ENCODE data around the gene HTR4. TPM values are rescaled to one million over a fixed set of nuclear protein-coding genes. Genes with fewer than 3 reads are reported as not detected.

The HTR4 gene
- total RNA-seq, 1 donor from 2014 or later: not detected

DNA sequence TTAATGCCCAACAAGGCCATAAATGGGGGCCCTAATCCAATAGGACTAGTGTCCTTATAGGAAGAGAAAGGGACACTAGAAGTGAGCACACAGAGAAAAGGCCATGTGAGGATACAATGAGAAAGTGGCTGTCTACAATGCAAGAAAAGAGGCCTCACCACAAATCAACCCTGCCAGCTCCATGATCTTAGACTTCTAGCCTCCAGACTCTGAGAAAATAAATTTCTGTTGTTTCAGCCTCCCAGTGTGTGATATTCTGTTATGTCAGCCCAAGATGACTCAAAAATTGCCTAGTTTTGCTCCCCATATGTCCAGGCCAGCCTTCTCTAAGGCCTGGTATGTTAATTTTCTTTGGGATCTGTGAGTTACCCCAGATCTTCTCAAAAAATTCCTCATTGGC, 32.3 kb upstream of the HTR4 start:
- H3K4me3 ChIP-seq: no peak overlapping the region
- H3K36me3 Mint-ChIP-seq: no peaks in the 10 kb centered on the region
- TF ChIP-seq CTCF (IDR thresholded peaks at IDR 0.05): no peak
- no peak for TF ChIP-seq EZH2 (IDR thresholded peaks at IDR 0.05)
- no peak for TF ChIP-seq EZH2phosphoT487 (IDR thresholded peaks at IDR 0.05)
- H3K27ac ChIP-seq: no peak overlapping the region
- no peaks in the 10 kb centered on the region for H3K4me1 ChIP-seq
- H3K27me3 ChIP-seq: no peaks in the 10 kb centered on the region
- H3K9ac ChIP-seq: no peak overlapping the region
- H3K9me3 Mint-ChIP-seq: peaks cover 5% of the 10 kb centered on the region
- no peak overlapping the region for H3K4me3 Mint-ChIP-seq
- peaks cover 2% of the 10 kb centered on the region for H3K4me1 Mint-ChIP-seq
- no peaks in the 10 kb centered on the region for H3K27me3 Mint-ChIP-seq (ENCODE audit: insufficient read depth, low read depth)
- no peak overlapping the region for H3K4me2 ChIP-seq
- no peaks in the 10 kb centered on the region for H4K20me1 ChIP-seq (ENCODE audit: low read depth)
- H3K79me2 ChIP-seq (ENCODE audit: low read depth): no peaks in the 10 kb centered on the region
- H3K9me3 ChIP-seq (ENCODE audit: low read depth): no peaks in the 10 kb centered on the region
- H2AFZ ChIP-seq (replicated peaks): no peak overlapping the region
- H3K36me3 ChIP-seq: no peaks in the 10 kb centered on the region
- no peak for DNase-seq (ENCODE audit: low spot score)
- H3K27ac Mint-ChIP-seq: no peak overlapping the region
- no peaks in the 10 kb centered on the region for H3F3A ChIP-seq (ENCODE audit: low read depth)

GRCh38 chr5:148685520-148686134, 31.3 kb upstream of the HTR4 start:
- H4K20me1 ChIP-seq (ENCODE audit: low read depth): no peaks in the 10 kb centered on the region
- no peaks in the 10 kb centered on the region for H3K27me3 ChIP-seq
- no peak for DNase-seq (ENCODE audit: low spot score)
- Mint-ChIP-seq H3K9me3 (no peaks in the 10 kb centered on the region), H3K27me3 (ENCODE audit: insufficient read depth, low read depth) (no peaks in the 10 kb centered on the region), H3K4me1 (peaks cover 2% of the 10 kb centered on the region), H3K27ac (no peak overlapping the region), H3K36me3 (no peaks in the 10 kb centered on the region), H3K4me3 (no peak overlapping the region)
- H2AFZ ChIP-seq (replicated peaks): no peak overlapping the region
- H3K4me3 ChIP-seq: no peak overlapping the region
- no peak for TF ChIP-seq EZH2 (IDR thresholded peaks at IDR 0.05)
- TF ChIP-seq EZH2phosphoT487 (IDR thresholded peaks at IDR 0.05): no peak
- TF ChIP-seq CTCF (IDR thresholded peaks at IDR 0.05): no peak
- H3K9me3 ChIP-seq (ENCODE audit: low read depth): no peaks in the 10 kb centered on the region
- H3K9ac ChIP-seq: no peak overlapping the region
- no peaks in the 10 kb centered on the region for H3K4me1 ChIP-seq
- H3K79me2 ChIP-seq (ENCODE audit: low read depth): no peaks in the 10 kb centered on the region
- no peak overlapping the region for H3K27ac ChIP-seq
- no peaks in the 10 kb centered on the region for H3K36me3 ChIP-seq
- H3F3A ChIP-seq (ENCODE audit: low read depth): no peaks in the 10 kb centered on the region
- H3K4me2 ChIP-seq: no peak overlapping the region

GRCh38 chr5:148684528-148684927, 30.2 kb upstream of the HTR4 start:
- Mint-ChIP-seq H3K27me3 (ENCODE audit: insufficient read depth, low read depth) (peaks cover 2% of the 10 kb centered on the region), H3K27ac (no peak overlapping the region), H3K9me3 (no peaks in the 10 kb centered on the region), H3K36me3 (no peaks in the 10 kb centered on the region), H3K4me1 (peaks cover 2% of the 10 kb centered on the region), H3K4me3 (no peak overlapping the region)
- no peak overlapping the region for H3K4me2 ChIP-seq
- no peaks in the 10 kb centered on the region for H4K20me1 ChIP-seq (ENCODE audit: low read depth)
- no peaks in the 10 kb centered on the region for H3K4me1 ChIP-seq
- TF ChIP-seq EZH2 (IDR thresholded peaks at IDR 0.05): no peak
- H3K9me3 ChIP-seq (ENCODE audit: low read depth): no peaks in the 10 kb centered on the region
- H3K27ac ChIP-seq: no peak overlapping the region
- DNase-seq (ENCODE audit: low spot score): no peak
- no peaks in the 10 kb centered on the region for H3K27me3 ChIP-seq
- no peaks in the 10 kb centered on the region for H3K36me3 ChIP-seq
- no peak overlapping the region for H3K4me3 ChIP-seq
- no peak overlapping the region for H2AFZ ChIP-seq (replicated peaks)
- no peak overlapping the region for H3K9ac ChIP-seq
- no peaks in the 10 kb centered on the region for H3K79me2 ChIP-seq (ENCODE audit: low read depth)
- no peaks in the 10 kb centered on the region for H3F3A ChIP-seq (ENCODE audit: low read depth)

- H3K9ac ChIP-seq: no peak overlapping the region
- H3K27me3 Mint-ChIP-seq (ENCODE audit: insufficient read depth, low read depth): peaks cover 2% of the 10 kb centered on the region
- H3K27ac ChIP-seq: no peak overlapping the region
- peaks cover 2% of the 10 kb centered on the region for H3K4me1 Mint-ChIP-seq
- no peak overlapping the region for H2AFZ ChIP-seq (replicated peaks)
- no peaks in the 10 kb centered on the region for H3K4me1 ChIP-seq
- H3K4me3 Mint-ChIP-seq: no peak overlapping the region
- TF ChIP-seq EZH2phosphoT487 (IDR thresholded peaks at IDR 0.05) (no peak), CTCF (IDR thresholded peaks at IDR 0.05) (no peak), EZH2 (IDR thresholded peaks at IDR 0.05) (no peak)
- H3K9me3 Mint-ChIP-seq: no peaks in the 10 kb centered on the region
- H3K27me3 ChIP-seq: no peaks in the 10 kb centered on the region
- no peak overlapping the region for H3K4me2 ChIP-seq
- no peaks in the 10 kb centered on the region for H3K79me2 ChIP-seq (ENCODE audit: low read depth)
- H4K20me1 ChIP-seq (ENCODE audit: low read depth): no peaks in the 10 kb centered on the region
- no peak overlapping the region for H3K4me3 ChIP-seq
- DNase-seq (ENCODE audit: low spot score): no peak
- H3F3A ChIP-seq (ENCODE audit: low read depth): no peaks in the 10 kb centered on the region
- H3K36me3 Mint-ChIP-seq: no peaks in the 10 kb centered on the region
- H3K27ac Mint-ChIP-seq: no peak overlapping the region
- H3K9me3 ChIP-seq (ENCODE audit: low read depth): no peaks in the 10 kb centered on the region
- H3K36me3 ChIP-seq: no peaks in the 10 kb centered on the region
These were observed 29.3 kb upstream of the HTR4 start for GRCh38 chr5:148683651-148684050.

Measured in neural progenitor cell (in vitro differentiated cells).